Panc1 (cell line): Measurements from ENCODE around the gene DTNB. TPM values are rescaled to one million over a fixed set of nuclear protein-coding genes. Genes with fewer than 3 reads are reported as not detected.

Experiments
- ATAC-seq: fragments of 200-7000 bp; cut with Tn5 transposase; 2 replicates; pipeline ENCODE4 v1.9.1; 2020; ENCODE audit warnings: mild to moderate bottlenecking, moderate library complexity
- BruUV-seq: library from RNA; stranded (reverse); fragments of 400-500 nt; replicated peaks from 2 replicates; lab custom pipeline; 2021; lab: Mats Ljungman, UMichigan
- CTCF ChIA-PET: fragments of 300-600 bp; sonication (Branson Sonifier 250); formaldehyde crosslinking; loops from one replicate; lab custom pipeline; 2022; ENCODE audit warnings: antibody characterized with exemption; lab: Charles Lee
- POLR2A ChIA-PET: fragments of 300-600 bp; sonication (Branson Sonifier 250); formaldehyde crosslinking; loops from one replicate; lab custom pipeline; 2022; ENCODE audit warnings: antibody characterized with exemption; lab: Charles Lee
- DNase-seq: peaks from one replicate; pipeline ENCODE4 v3.0.0-alpha.2; 2010; ENCODE audit warnings: low read depth, low spot score
- H3K27ac ChIP-seq: 2 replicates; pipeline ENCODE4 v1.5.1; 2011; ENCODE audit warnings: mild to moderate bottlenecking, low read length, inconsistent platforms
- H3K27me3 ChIP-seq: fragments of 200-500 bp; sonication (Bioruptor generic); 2 replicates; pipeline ENCODE4 v1.6.0; 2014; ENCODE audit warnings: low read length, inconsistent platforms; ENCODE audit not compliant: control insufficient read depth, insufficient read depth
- H3K36me3 ChIP-seq: fragments of 200-500 bp; sonication (Bioruptor generic); 2 replicates; pipeline ENCODE4 v1.5.1; 2014; ENCODE audit warnings: inconsistent platforms, mild to moderate bottlenecking, low read length, moderate library complexity; ENCODE audit not compliant: control insufficient read depth, insufficient read depth
- H3K4me1 ChIP-seq: 2 replicates; pipeline ENCODE4 v1.5.1; 2011; ENCODE audit warnings: inconsistent platforms, mild to moderate bottlenecking, low read length, moderate library complexity; ENCODE audit not compliant: control insufficient read depth, insufficient read depth
- H3K4me3 ChIP-seq, 2 experiments: 2 replicates each; pipeline ENCODE4 v1.5.1; 2011 to 2012; ENCODE audit warnings: low read depth in 2 of 2, low read length in 2 of 2, mild to moderate bottlenecking in 2 of 2, inconsistent platforms in 1 of 2, moderate library complexity in 1 of 2
- H3K9me3 ChIP-seq: fragments of 200-500 bp; sonication (Bioruptor generic); 2 replicates; pipeline ENCODE4 v1.5.1; 2014; ENCODE audit warnings: low read depth, mild to moderate bottlenecking, inconsistent platforms, low read length, moderate library complexity; ENCODE audit not compliant: control insufficient read depth, insufficient read depth
- CTCF ChIP-seq: fragments of 450-650 bp; IDR thresholded peaks from 2 replicates; pipeline ENCODE4 v1.5.1; 2017; ENCODE audit warnings: mild to moderate bottlenecking
- POLR2AphosphoS5 ChIP-seq: IDR thresholded peaks from 2 replicates; pipeline ENCODE4 v1.6.1; 2012; ENCODE audit warnings: mild to moderate bottlenecking, low read depth, low read length, moderate library complexity
- REST ChIP-seq, 2 experiments: IDR thresholded peaks; 2 replicates each; pipeline ENCODE4 v1.6.1; 2011 to 2012; ENCODE audit warnings: low read depth in 2 of 2, control low read depth in 1 of 2, low read length in 1 of 2, mild to moderate bottlenecking in 1 of 2, moderate library complexity in 1 of 2; ENCODE audit not compliant: insufficient read depth in 1 of 2
- SIN3A ChIP-seq: IDR thresholded peaks from 2 replicates; pipeline ENCODE4 v1.6.1; 2012; ENCODE audit warnings: low read depth, mild to moderate bottlenecking, low read length, moderate library complexity, borderline replicate concordance; ENCODE audit not compliant: insufficient read depth
- TCF7L2 ChIP-seq: IDR thresholded peaks from 2 replicates; pipeline ENCODE4 v1.6.1; 2011; ENCODE audit warnings: mild to moderate bottlenecking, low read depth, low read length, inconsistent platforms
- in situ Hi-C: cut with HindIII; loops from 2 replicates; pipeline ENCODE4 v1.10.0; 2016; ENCODE audit warnings: low sequenced_read_pairs, low pct_unique_long_range_greater_than_20kb
- intact Hi-C: fragments of 100-400 bp; cut with micrococcal nuclease; formaldehyde crosslinking; loops from one replicate; pipeline ENCODE4 v1.10.0; 2022; ENCODE audit not compliant: unreplicated experiment
- total RNA-seq: library from RNA; stranded (reverse); gene quantifications from one replicate; pipeline ENCODE4 v1.2.1, GENCODE V29; 2021; ENCODE audit not compliant: unreplicated experiment

DTNB gene
- total RNA-seq, 1 experiment from 2014 or later: 37.8 TPM

- Histone ChIP-seq H3K4me3 (no peak overlapping the region), H3K27me3 (no peaks in the 10 kb centered on the region), H3K27ac (no peak overlapping the region), H3K36me3 (no peaks in the 10 kb centered on the region), H3K4me1 (no peaks in the 10 kb centered on the region), H3K9me3 (no peaks in the 10 kb centered on the region)
- CTCF ChIA-PET: no interaction called here
- DNase-seq (no peak), ATAC-seq (no peak)
- POLR2A ChIA-PET: no interaction called here
- in situ Hi-C loops (no loop called here), intact Hi-C loops (no loop called here)
- no TSS peak for BruUV-seq
- no peak for TF ChIP-seq SIN3A
- no peak for TF ChIP-seq CTCF
- no peak for TF ChIP-seq POLR2AphosphoS5
- TF ChIP-seq REST (IDR thresholded peaks at IDR 0.05; ENCODE audit: insufficient read depth in 1 of 2, low read depth in 2 of 2, low read length in 1 of 2): no peak
- TF ChIP-seq TCF7L2: no peak
These were observed 272.7 kb downstream of the DTNB start for GRCh38 chr2:25400576-25401216.

- BruUV-seq: no TSS peak
- no peak overlapping the region for H3K27ac ChIP-seq
- TF ChIP-seq SIN3A: no peak
- no peak for TF ChIP-seq TCF7L2
- TF ChIP-seq CTCF: no peak
- no peak for TF ChIP-seq REST (IDR thresholded peaks at IDR 0.05; ENCODE audit: insufficient read depth in 1 of 2, low read depth in 2 of 2, low read length in 1 of 2)
- no peaks in the 10 kb centered on the region for H3K4me1 ChIP-seq
- no peak overlapping the region for H3K4me3 ChIP-seq
- H3K36me3 ChIP-seq: no peaks in the 10 kb centered on the region
- no peaks in the 10 kb centered on the region for H3K9me3 ChIP-seq
- ChIA-PET CTCF (no interaction called here), POLR2A (no interaction called here)
- H3K27me3 ChIP-seq: no peaks in the 10 kb centered on the region
- DNase-seq (no peak), ATAC-seq (no peak)
- intact Hi-C loops (no loop called here), in situ Hi-C loops (no loop called here)
These were observed 273.2 kb downstream of the DTNB start for GRCh38 chr2:25400169-25400568.
